HepG2 (cell line): ENCODE measurements around the gene IGLON5. TPM values are rescaled to one million over a fixed set of nuclear protein-coding genes. Genes with fewer than 3 reads are reported as not detected.

Experiments
- ATAC-seq: fragments of 200-7000 bp; cut with Tn5 transposase; 3 replicates; pipeline ENCODE4 v1.9.1; 2020; ENCODE audit warnings: mild to moderate bottlenecking, moderate library complexity
- BruUV-seq: library from RNA; stranded (reverse); fragments of 400-500 nt; replicated peaks from 2 replicates; lab custom pipeline; 2021; lab: Mats Ljungman, UMichigan
- CTCF ChIA-PET: fragments of 300-600 bp; formaldehyde crosslinking; extraction: SDS; loops from one replicate; lab custom pipeline; 2021; ENCODE audit warnings: low total read pairs, inconsistent platforms, low intra/inter-chr PET ratio; lab: Yijun Ruan, JAX
- POLR2A ChIA-PET: fragments of 350-600 bp; sonication (Branson Sonifier 250); formaldehyde crosslinking; loops from one replicate; lab custom pipeline; 2020; ENCODE audit warnings: antibody characterized with exemption, inconsistent platforms; lab: Yijun Ruan, JAX
- DNase-seq: peaks from one replicate; pipeline ENCODE4 v3.0.0-alpha.2; 2015; ENCODE audit warnings: low spot score
- FAIRE-seq: peaks from 3 replicates; lab custom pipeline; 2011; peaks lifted over from hg19 to GRCh38; lab: Jason Lieb, UNC
- H2AFZ ChIP-seq: one replicate; pipeline ENCODE4 v1.6.1; 2011; ENCODE audit warnings: low read length, inconsistent platforms
- H3K27ac ChIP-seq: fragments of 300-600 bp; 3 replicates; pipeline ENCODE4 v1.8.0; 2011; ENCODE audit warnings: mixed run types, mild to moderate bottlenecking, mixed read lengths, low read length, inconsistent platforms; ENCODE audit not compliant: insufficient read depth; ENCODE audit errors: extremely low read length
- H3K27me3 ChIP-seq, 2 experiments: fragments of 200-600 bp in 1 of 2; 2 replicates in 1 of 2; 3 replicates in 1 of 2; pipeline versions ENCODE4 v1.6.0 to v1.8.0; 2011; ENCODE audit warnings: low read length in 2 of 2, mild to moderate bottlenecking in 2 of 2, moderate library complexity in 2 of 2, inconsistent platforms in 1 of 2; ENCODE audit not compliant: insufficient read depth in 2 of 2, control insufficient read depth in 1 of 2
- H3K36me3 ChIP-seq, 2 experiments: fragments of 200-600 bp in 1 of 2; replicated peaks in 1 of 2; 2 replicates in 1 of 2; 3 replicates in 1 of 2; pipeline versions ENCODE4 v1.5.1 to v1.8.0; 2011; ENCODE audit warnings: low read length in 2 of 2, inconsistent platforms in 1 of 2; ENCODE audit not compliant: insufficient read depth in 2 of 2, control insufficient read depth in 1 of 2
- H3K4me1 ChIP-seq: 2 replicates; pipeline ENCODE4 v1.5.1; 2012; ENCODE audit warnings: low read length, inconsistent platforms; ENCODE audit not compliant: insufficient read depth
- H3K4me2 ChIP-seq: 2 replicates; pipeline ENCODE4 v1.6.0; 2011; ENCODE audit warnings: low read depth, low read length, inconsistent platforms
- H3K4me3 ChIP-seq, 3 experiments: fragments of 200-600 bp in 1 of 3; sonication (generic), shearing (Covaris generic) in 1 of 3; replicated peaks in 1 of 3; 2 replicates each; pipeline ENCODE4 v1.5.1; 2011 to 2016; ENCODE audit warnings: low read length in 3 of 3, inconsistent platforms in 2 of 3, low read depth in 2 of 3, mild to moderate bottlenecking in 2 of 3, control low read depth in 1 of 3, mixed read lengths in 1 of 3; ENCODE audit not compliant: insufficient read depth in 1 of 3
- H3K79me2 ChIP-seq: one replicate; pipeline ENCODE4 v1.6.1; 2011; ENCODE audit warnings: low read length, inconsistent platforms; ENCODE audit not compliant: insufficient read depth
- H3K9ac ChIP-seq: 2 replicates; pipeline ENCODE4 v1.6.0; 2011; ENCODE audit warnings: mild to moderate bottlenecking, low read depth, low read length, inconsistent platforms; ENCODE audit not compliant: insufficient read depth
- H3K9me3 ChIP-seq: 2 replicates; pipeline ENCODE4 v1.5.1; 2012; ENCODE audit warnings: mild to moderate bottlenecking, low read length
- H4K20me1 ChIP-seq: 2 replicates; pipeline ENCODE4 v1.6.0; 2011; ENCODE audit warnings: inconsistent platforms, mild to moderate bottlenecking, low read length, moderate library complexity; ENCODE audit not compliant: insufficient read depth
- HIC2 ChIP-seq: sonication (generic); formaldehyde crosslinking; IDR thresholded peaks from 2 replicates; pipeline ENCODE4 v1.9.0; 2022; ENCODE audit warnings: low read depth, missing genetic modification reagents
- MNT ChIP-seq: fragments of 450-650 bp; IDR thresholded peaks from 2 replicates; pipeline ENCODE4 v1.6.1; 2016
- TAF1 ChIP-seq: sonication (generic); formaldehyde crosslinking; IDR thresholded peaks from 2 replicates; pipeline ENCODE4 v1.4.0; 2020; ENCODE audit warnings: missing genetic modification reagents
- UBTF ChIP-seq: sonication (generic); formaldehyde crosslinking; IDR thresholded peaks from 2 replicates; pipeline ENCODE4 v1.4.0; 2020; ENCODE audit warnings: mild to moderate bottlenecking, missing genetic modification reagents
- ZSCAN5A ChIP-seq: sonication (generic); formaldehyde crosslinking; IDR thresholded peaks from 2 replicates; pipeline ENCODE4 v1.8.0; 2022; ENCODE audit warnings: mild to moderate bottlenecking, missing genetic modification reagents, borderline replicate concordance
- WGBS: methylation state at CpG from one replicate; pipeline ENCODE4 v1.1.6; 2017; ENCODE audit warnings: low lambda C conversion rate; 5-methylcytosine and 5-hydroxymethylcytosine counted together
- in situ Hi-C: cut with HindIII; loops from 2 replicates; pipeline ENCODE4 v1.10.0; 2017; ENCODE audit warnings: low pct_unique_long_range_greater_than_20kb; ENCODE audit not compliant: extremely low pct_ligation_motif_present
- intact Hi-C: fragments of 100-400 bp; cut with micrococcal nuclease; formaldehyde crosslinking; loops from one replicate; pipeline ENCODE4 v1.10.0; 2022; ENCODE audit not compliant: unreplicated experiment
- polyA plus RNA-seq, 8 experiments: library from polyadenylated mRNA; depleted of rRNA in 3 of 8; stranded (reverse) in 7 of 8; unstranded in 1 of 8; fragments of >200 nt; fragmentation: Illumina TruSeq in 4 of 8; extraction: Trizol in 4 of 8; gene quantifications; 2 replicates each; pipeline versions ENCODE4 v1.2.1 to v1.2.3, GENCODE V29; 2011 to 2016; ENCODE audit warnings: low read depth in 4 of 8, missing spikeins in 1 of 8, mixed read lengths in 1 of 8; ENCODE audit not compliant: insufficient read depth in 1 of 8
- total RNA-seq, 5 experiments: library from RNA; depleted of rRNA; stranded (reverse); fragments of >200 nt; fragmentation: Illumina TruSeq; extraction: Trizol; gene quantifications; 2 replicates each; pipeline ENCODE4 v1.2.3, GENCODE V29; 2016; ENCODE audit warnings: low read depth in 1 of 5

The IGLON5 gene
- total and polyA plus RNA-seq, 2 of the 13 experiments (the other 11 are each of a cell fraction or from before 2014, with no cell fraction given) = 0.04 to 5.7 TPM

- TF ChIP-seq TAF1 (CRISPR knock-in tag) (no peak), MNT (peak; percentile 54)
- no peaks in the 10 kb centered on the region for H3K36me3 ChIP-seq
- FAIRE-seq (no peak), ATAC-seq (peak; percentile 15), DNase-seq (no peak)
- no peak overlapping the region for H2AFZ ChIP-seq
- H3K9me3 ChIP-seq = no peaks in the 10 kb centered on the region
- peaks cover 18% of the 10 kb centered on the region for H3K4me1 ChIP-seq
- peaks cover 8 to 39% of the 10 kb centered on the region in 2 experiments; a peak in 4 of 5 replicates for H3K27me3 ChIP-seq
- in situ Hi-C loops = no loop called here
- H3K4me2 ChIP-seq = no peak overlapping the region
- H3K79me2 ChIP-seq = no peaks in the 10 kb centered on the region
- no peak overlapping the region for H3K9ac ChIP-seq
- 31% methylated on average over 10 of the region's 14 CpGs for WGBS
- H3K4me3 ChIP-seq = no peak overlapping the region
- no TSS peak for BruUV-seq
- intact Hi-C loops = no loop called here
- ChIA-PET CTCF (no interaction called here), POLR2A (no interaction called here)
- no peaks in the 10 kb centered on the region for H4K20me1 ChIP-seq
- no peak overlapping the region for H3K27ac ChIP-seq
Observed at GRCh38 chr19:51321799-51322198, 10.4 kb downstream of the IGLON5 start.

- no peaks in the 10 kb centered on the region for H3K9me3 ChIP-seq
- BruUV-seq = no TSS peak
- peaks cover 8 to 45% of the 10 kb centered on the region in 2 experiments; a peak in 4 of 5 replicates for H3K27me3 ChIP-seq
- WGBS = 31% methylated on average over 21 of the region's 29 CpGs
- H3K36me3 ChIP-seq = no peaks in the 10 kb centered on the region
- in situ Hi-C loops = no loop called here
- TF ChIP-seq HIC2 (CRISPR knock-in tag) (no peak), ZSCAN5A (CRISPR knock-in tag) (no peak), UBTF (CRISPR knock-in tag) (no peak)
- H3K27ac ChIP-seq = no peak overlapping the region
- H3K79me2 ChIP-seq = no peaks in the 10 kb centered on the region
- intact Hi-C loops = no loop called here
- H3K9ac ChIP-seq = no peak overlapping the region
- ChIA-PET POLR2A (interaction anchor here (1.1 kb wide), 1 partner anchor 13 kb away, joined by 3 read pairs; no protein-coding TSS in a partner anchor), CTCF (no interaction called here)
- H3K4me1 ChIP-seq = peaks cover 32% of the 10 kb centered on the region
- no peak overlapping the region for H3K4me3 ChIP-seq
- DNase-seq = no peak
- no peaks in the 10 kb centered on the region for H4K20me1 ChIP-seq
- no peak for ATAC-seq
- no peak overlapping the region for H2AFZ ChIP-seq
- no peak overlapping the region for H3K4me2 ChIP-seq
- FAIRE-seq = no peak
Observed at GRCh38 chr19:51323481-51324166, 12.2 kb downstream of the IGLON5 start.
